ENCODE results near the gene RHOD. TPM values are rescaled to one million over a fixed set of nuclear protein-coding genes. Genes with fewer than 3 reads are reported as not detected.

Gene RHOD
- total RNA-seq, 1 experiment from 2014 or later = 24.7 TPM

- no TSS peak for BruUV-seq (replicated peaks)
- Mint-ChIP-seq H3K27ac (ENCODE audit: unreplicated experiment) (no peak overlapping the region), H3K27me3 (ENCODE audit: unreplicated experiment) (no peaks in the 10 kb centered on the region), H3K4me3 (ENCODE audit: low read depth, unreplicated experiment) (no peak overlapping the region), H3K36me3 (ENCODE audit: insufficient read depth, unreplicated experiment) (no peaks in the 10 kb centered on the region), H3K4me1 (ENCODE audit: low read depth, unreplicated experiment) (no peaks in the 10 kb centered on the region), H3K9me3 (ENCODE audit: low read depth, unreplicated experiment) (no peaks in the 10 kb centered on the region)
- CTCF ChIA-PET = interaction anchor here (0.7 to 1.6 kb wide), 6 partner anchors 11 to 145 kb away, joined by 3 to 8 read pairs (median 5); partner anchors contain the start of gene KDM2A
- intact Hi-C loops (cut with micrococcal nuclease; ENCODE audit: unreplicated experiment) = loop anchor here (5.0 kb wide), 1 partner anchor 72 kb away; no protein-coding TSS in a partner anchor
- DNase-seq = no peak
- TF ChIP-seq, protein P1, sequence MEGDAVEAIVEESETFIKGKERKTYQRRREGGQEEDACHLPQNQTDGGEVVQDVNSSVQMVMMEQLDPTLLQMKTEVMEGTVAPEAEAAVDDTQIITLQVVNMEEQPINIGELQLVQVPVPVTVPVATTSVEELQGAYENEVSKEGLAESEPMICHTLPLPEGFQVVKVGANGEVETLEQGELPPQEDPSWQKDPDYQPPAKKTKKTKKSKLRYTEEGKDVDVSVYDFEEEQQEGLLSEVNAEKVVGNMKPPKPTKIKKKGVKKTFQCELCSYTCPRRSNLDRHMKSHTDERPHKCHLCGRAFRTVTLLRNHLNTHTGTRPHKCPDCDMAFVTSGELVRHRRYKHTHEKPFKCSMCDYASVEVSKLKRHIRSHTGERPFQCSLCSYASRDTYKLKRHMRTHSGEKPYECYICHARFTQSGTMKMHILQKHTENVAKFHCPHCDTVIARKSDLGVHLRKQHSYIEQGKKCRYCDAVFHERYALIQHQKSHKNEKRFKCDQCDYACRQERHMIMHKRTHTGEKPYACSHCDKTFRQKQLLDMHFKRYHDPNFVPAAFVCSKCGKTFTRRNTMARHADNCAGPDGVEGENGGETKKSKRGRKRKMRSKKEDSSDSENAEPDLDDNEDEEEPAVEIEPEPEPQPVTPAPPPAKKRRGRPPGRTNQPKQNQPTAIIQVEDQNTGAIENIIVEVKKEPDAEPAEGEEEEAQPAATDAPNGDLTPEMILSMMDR (IDR thresholded peaks at IDR 0.05; ENCODE audit: unreplicated experiment) = no peak
Measured at GRCh38 chr11:67095214-67095507, 38.5 kb downstream of the RHOD start.

GRCh38 chr11:67098799-67099429 lies 42.3 kb downstream of the RHOD start:
- intact Hi-C loops (cut with micrococcal nuclease; ENCODE audit: unreplicated experiment) = loop anchor here (5.0 kb wide), 1 partner anchor 68 kb away; no protein-coding TSS in a partner anchor
- H3K4me3 Mint-ChIP-seq (ENCODE audit: low read depth, unreplicated experiment) = no peak overlapping the region
- H3K27ac Mint-ChIP-seq (ENCODE audit: unreplicated experiment) = no peak overlapping the region
- CTCF ChIA-PET = no interaction called here
- no peaks in the 10 kb centered on the region for H3K36me3 Mint-ChIP-seq (ENCODE audit: insufficient read depth, unreplicated experiment)
- TF ChIP-seq, protein P1 (IDR thresholded peaks at IDR 0.05; ENCODE audit: unreplicated experiment) = no peak
- no peaks in the 10 kb centered on the region for H3K4me1 Mint-ChIP-seq (ENCODE audit: low read depth, unreplicated experiment)
- no peaks in the 10 kb centered on the region for H3K27me3 Mint-ChIP-seq (ENCODE audit: unreplicated experiment)
- BruUV-seq (replicated peaks) = no TSS peak
- no peak for DNase-seq
- no peaks in the 10 kb centered on the region for H3K9me3 Mint-ChIP-seq (ENCODE audit: low read depth, unreplicated experiment)

GRCh38 chr11:67099831-67100324 lies 43.2 kb downstream of the RHOD start:
- H3K4me1 Mint-ChIP-seq (ENCODE audit: low read depth, unreplicated experiment) = no peaks in the 10 kb centered on the region
- H3K27ac Mint-ChIP-seq (ENCODE audit: unreplicated experiment) = no peak overlapping the region
- intact Hi-C loops (cut with micrococcal nuclease; ENCODE audit: unreplicated experiment) = loop anchor here (5.0 kb wide), 1 partner anchor 67 kb away; no protein-coding TSS in a partner anchor
- CTCF ChIA-PET = interaction anchor here (0.5 kb wide), 1 partner anchor 546 kb away, joined by 4 read pairs; no protein-coding TSS in a partner anchor
- H3K9me3 Mint-ChIP-seq (ENCODE audit: low read depth, unreplicated experiment) = no peaks in the 10 kb centered on the region
- H3K36me3 Mint-ChIP-seq (ENCODE audit: insufficient read depth, unreplicated experiment) = no peaks in the 10 kb centered on the region
- no peak overlapping the region for H3K4me3 Mint-ChIP-seq (ENCODE audit: low read depth, unreplicated experiment)
- DNase-seq = no peak
- H3K27me3 Mint-ChIP-seq (ENCODE audit: unreplicated experiment) = no peaks in the 10 kb centered on the region
- TF ChIP-seq, protein P1 (IDR thresholded peaks at IDR 0.05; ENCODE audit: unreplicated experiment) = no peak
- no TSS peak for BruUV-seq (replicated peaks)

DNA sequence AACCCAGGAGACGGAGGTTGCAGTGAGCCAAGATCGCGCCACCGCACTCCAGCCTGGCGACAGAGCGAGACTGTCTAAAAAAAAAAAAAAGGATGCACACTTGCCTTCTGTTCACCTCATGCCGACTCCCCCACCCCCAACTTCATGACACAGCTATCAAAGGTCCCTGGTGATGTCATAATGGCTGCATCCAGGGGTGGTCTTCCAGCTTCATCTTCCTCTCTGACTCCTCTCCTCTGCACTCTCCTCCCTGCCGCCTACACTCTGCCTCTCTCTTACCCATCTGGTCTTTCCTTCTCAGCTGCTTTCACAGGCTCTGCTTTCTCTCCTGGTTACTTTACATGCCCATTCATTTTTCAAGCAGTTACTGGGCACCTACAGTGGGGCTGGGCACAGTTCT lies 46.0 kb downstream of the RHOD start:
- Mint-ChIP-seq H3K36me3 (ENCODE audit: insufficient read depth, unreplicated experiment) (no peaks in the 10 kb centered on the region), H3K27ac (ENCODE audit: unreplicated experiment) (no peak overlapping the region), H3K4me3 (ENCODE audit: low read depth, unreplicated experiment) (no peak overlapping the region), H3K4me1 (ENCODE audit: low read depth, unreplicated experiment) (no peaks in the 10 kb centered on the region), H3K9me3 (ENCODE audit: low read depth, unreplicated experiment) (no peaks in the 10 kb centered on the region), H3K27me3 (ENCODE audit: unreplicated experiment) (no peaks in the 10 kb centered on the region)
- TF ChIP-seq, protein P1 (IDR thresholded peaks at IDR 0.05; ENCODE audit: unreplicated experiment) = no peak
- BruUV-seq (replicated peaks) = no TSS peak
- intact Hi-C loops (cut with micrococcal nuclease; ENCODE audit: unreplicated experiment) = no loop called here
- no peak for DNase-seq
- CTCF ChIA-PET = no interaction called here

Data from Calu3 (cell line).